Right atrium auricular region (tissue), 2 donors: Measurements from ENCODE around the gene MRPL58. TPM values are rescaled to one million over a fixed set of nuclear protein-coding genes. Genes with fewer than 3 reads are reported as not detected.
"Not testable (repeated sequence)": the region's sequence is repeated elsewhere in the genome, so short reads cannot be mapped to it uniquely, and the experiment has no call there.

Source experiments
- DNase-seq: peaks from one replicate; pipeline ENCODE4 v3.0.0-alpha.2; 2019; ENCODE audit warnings: low spot score
- H3K27ac ChIP-seq, 2 donors: fragments of 200-600 bp; sonication (generic); 1 replicate in 1 of 2; 2 replicates in 1 of 2; pipeline ENCODE4 v1.5.1; 2016 to 2019
- H3K27me3 ChIP-seq, 2 donors: fragments of 200-600 bp; sonication (generic); one replicate each; pipeline versions ENCODE4 v1.5.1 to v1.6.0; 2017 to 2019
- H3K36me3 ChIP-seq: fragments of 200-600 bp; sonication (generic); one replicate; pipeline ENCODE4 v1.5.1; 2016
- H3K4me1 ChIP-seq, 2 donors: fragments of 200-600 bp; sonication (generic); one replicate each; pipeline versions ENCODE4 v1.5.1 to v1.6.0; 2017 to 2019
- H3K4me3 ChIP-seq, 2 donors: fragments of 200-600 bp; sonication (generic); 1 replicate in 1 of 2; 2 replicates in 1 of 2; pipeline ENCODE4 v1.5.1; 2017 to 2019; ENCODE audit warnings: mild to moderate bottlenecking in 1 of 2, moderate library complexity in 1 of 2
- H3K9me3 ChIP-seq, 2 donors: fragments of 200-600 bp; sonication (generic); one replicate each; pipeline ENCODE4 v1.5.1; 2019
- total RNA-seq, 2 donors: library from RNA; depleted of rRNA; stranded (reverse); fragments of >200 nt; gene quantifications; one replicate each; pipeline ENCODE4 v1.1.0, GENCODE V29; 2016
- TF ChIP-seq, protein P1 (sequence below), 2 donors: fragments of 200-600 bp; sonication (generic); IDR thresholded peaks; one replicate each; pipeline ENCODE4 v1.5.1; 2019; ENCODE audit warnings: antibody characterized with exemption in 2 of 2

The MRPL58 gene
- 100 to 1,000 TPM in 1 of 2 donors, 10 to 100 TPM in 1; 44.8 to 104 TPM for total RNA-seq

- Histone ChIP-seq H3K4me1 (peaks cover 0 to 27% of the 10 kb centered on the region in 2 donors), H3K27me3 (no peaks in the 10 kb centered on the region), H3K9me3 (no peaks in the 10 kb centered on the region), H3K27ac (peak within 1 kb of the TSS; percentile 83 to 88), H3K4me3 (peak within 1 kb of the TSS; percentile 76 to 80), H3K36me3 (no peaks in the 10 kb centered on the region)
- TF ChIP-seq, protein P1, sequence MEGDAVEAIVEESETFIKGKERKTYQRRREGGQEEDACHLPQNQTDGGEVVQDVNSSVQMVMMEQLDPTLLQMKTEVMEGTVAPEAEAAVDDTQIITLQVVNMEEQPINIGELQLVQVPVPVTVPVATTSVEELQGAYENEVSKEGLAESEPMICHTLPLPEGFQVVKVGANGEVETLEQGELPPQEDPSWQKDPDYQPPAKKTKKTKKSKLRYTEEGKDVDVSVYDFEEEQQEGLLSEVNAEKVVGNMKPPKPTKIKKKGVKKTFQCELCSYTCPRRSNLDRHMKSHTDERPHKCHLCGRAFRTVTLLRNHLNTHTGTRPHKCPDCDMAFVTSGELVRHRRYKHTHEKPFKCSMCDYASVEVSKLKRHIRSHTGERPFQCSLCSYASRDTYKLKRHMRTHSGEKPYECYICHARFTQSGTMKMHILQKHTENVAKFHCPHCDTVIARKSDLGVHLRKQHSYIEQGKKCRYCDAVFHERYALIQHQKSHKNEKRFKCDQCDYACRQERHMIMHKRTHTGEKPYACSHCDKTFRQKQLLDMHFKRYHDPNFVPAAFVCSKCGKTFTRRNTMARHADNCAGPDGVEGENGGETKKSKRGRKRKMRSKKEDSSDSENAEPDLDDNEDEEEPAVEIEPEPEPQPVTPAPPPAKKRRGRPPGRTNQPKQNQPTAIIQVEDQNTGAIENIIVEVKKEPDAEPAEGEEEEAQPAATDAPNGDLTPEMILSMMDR (IDR thresholded peaks at IDR 0.05) = peak; percentile 56 to 66
- DNase-seq = peak; percentile 81
These were observed at the start of gene MRPL58 for GRCh38 chr17:75012346-75013091. TSS of gene MRPL58 (plus strand) at chr17:75012670. CDS start at chr17:75012687, 17 bp downstream.

- H3K27me3 ChIP-seq = no peaks in the 10 kb centered on the region
- no peaks in the 10 kb centered on the region for H3K4me1 ChIP-seq
- no peak overlapping the region for H3K27ac ChIP-seq
- no peak for DNase-seq
- TF ChIP-seq, protein P1 (IDR thresholded peaks at IDR 0.05) = no peak
- H3K36me3 ChIP-seq = no peaks in the 10 kb centered on the region
- H3K4me3 ChIP-seq = no peak overlapping the region
- H3K9me3 ChIP-seq = no peaks in the 10 kb centered on the region
These were observed 48.8 kb upstream of the MRPL58 start for GRCh38 chr17:74963656-74964055.

DNA sequence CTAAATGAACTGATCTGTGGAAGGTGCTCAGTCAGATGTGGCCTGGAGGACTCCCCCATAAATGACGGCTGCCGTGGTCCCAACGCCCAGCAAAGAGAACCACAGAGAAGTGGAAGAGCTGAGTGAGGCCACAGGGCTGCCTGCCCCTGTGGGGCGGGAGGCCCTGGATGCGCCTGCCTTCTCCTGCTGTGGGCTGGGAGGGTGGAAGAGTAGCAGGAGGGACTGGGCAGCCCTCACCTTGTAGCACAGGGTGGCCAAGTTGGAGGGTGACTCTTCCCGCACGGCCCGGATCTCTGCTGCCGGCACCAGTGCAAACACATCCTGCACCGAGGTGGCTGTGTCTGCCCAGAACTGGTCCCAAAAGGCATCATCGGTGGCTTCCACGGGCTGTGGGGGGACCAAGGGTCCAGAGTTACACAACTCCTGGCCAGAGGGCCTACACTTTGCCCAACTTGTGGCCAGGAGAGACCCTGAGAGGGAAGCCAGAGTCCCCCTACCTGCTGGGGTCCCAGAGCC is 48.2 kb upstream of the MRPL58 start:
- DNase-seq = no peak
- Histone ChIP-seq H3K27me3 (no peaks in the 10 kb centered on the region), H3K4me3 (no peak overlapping the region), H3K4me1 (no peaks in the 10 kb centered on the region), H3K27ac (no peak overlapping the region), H3K36me3 (no peaks in the 10 kb centered on the region), H3K9me3 (no peaks in the 10 kb centered on the region)
- TF ChIP-seq, protein P1 (IDR thresholded peaks at IDR 0.05) = no peak

DNA sequence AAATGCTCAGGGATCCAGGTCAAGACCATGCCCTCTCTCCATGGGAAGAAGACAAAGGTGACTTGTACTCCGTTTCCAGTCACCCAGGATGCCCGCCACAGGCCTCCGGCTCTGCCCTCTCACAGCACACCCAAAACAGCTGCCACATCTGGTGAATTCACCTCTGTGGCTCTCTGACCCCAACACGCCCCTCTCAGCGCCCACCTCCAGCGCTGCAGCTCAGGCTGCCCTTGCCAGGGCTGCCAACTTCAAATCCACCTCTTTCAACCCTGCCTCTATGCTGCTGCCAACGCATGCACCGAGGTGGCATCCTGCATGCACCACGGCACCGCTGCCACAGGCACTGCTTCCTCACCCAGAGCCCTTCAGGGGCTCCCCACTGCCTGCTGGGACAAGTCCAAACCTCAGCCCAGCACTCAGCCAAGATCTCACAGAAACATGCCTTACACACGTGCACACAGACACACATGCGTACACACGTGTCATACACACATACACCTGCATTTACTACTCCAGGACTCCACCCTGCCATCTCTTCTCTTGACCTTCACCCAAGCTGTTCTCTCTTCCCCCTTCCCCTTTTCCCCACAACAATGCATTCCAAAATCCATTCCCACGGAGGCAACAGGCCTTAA is 47.4 kb upstream of the MRPL58 start:
- Histone ChIP-seq H3K4me3 (no peak overlapping the region), H3K4me1 (no peaks in the 10 kb centered on the region), H3K36me3 (no peaks in the 10 kb centered on the region), H3K27ac (no peak overlapping the region), H3K9me3 (no peaks in the 10 kb centered on the region), H3K27me3 (no peaks in the 10 kb centered on the region)
- no peak for DNase-seq
- TF ChIP-seq, protein P1 (IDR thresholded peaks at IDR 0.05) = no peak

DNA sequence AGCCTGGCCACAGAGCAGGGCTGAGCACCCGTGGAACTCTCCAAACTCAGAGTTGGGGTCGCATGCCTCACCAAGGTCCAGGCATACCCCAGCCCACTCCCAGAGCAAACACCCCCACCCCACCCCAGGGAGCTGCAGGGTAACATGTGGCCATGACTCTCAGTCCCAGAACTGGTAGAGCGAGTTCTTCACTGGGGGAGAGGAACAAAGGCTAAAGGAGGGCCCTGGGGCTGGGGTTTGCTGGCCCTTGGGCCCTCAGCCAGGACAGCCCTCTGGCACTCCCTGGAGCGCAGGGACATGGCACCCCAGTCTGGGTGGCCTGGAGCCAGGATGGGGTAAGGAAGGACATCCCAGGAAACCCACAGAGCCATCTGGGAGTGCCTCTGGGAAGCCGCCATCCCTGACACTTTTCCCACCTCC is 44.1 kb upstream of the MRPL58 start:
- H3K36me3 ChIP-seq = no peaks in the 10 kb centered on the region
- DNase-seq = no peak
- H3K9me3 ChIP-seq = no peaks in the 10 kb centered on the region
- H3K27me3 ChIP-seq = no peaks in the 10 kb centered on the region
- H3K4me3 ChIP-seq = no peak overlapping the region
- no peak overlapping the region for H3K27ac ChIP-seq
- TF ChIP-seq, protein P1 (IDR thresholded peaks at IDR 0.05) = no peak
- peaks cover 0 to 18% of the 10 kb centered on the region in 2 donors for H3K4me1 ChIP-seq

DNA sequence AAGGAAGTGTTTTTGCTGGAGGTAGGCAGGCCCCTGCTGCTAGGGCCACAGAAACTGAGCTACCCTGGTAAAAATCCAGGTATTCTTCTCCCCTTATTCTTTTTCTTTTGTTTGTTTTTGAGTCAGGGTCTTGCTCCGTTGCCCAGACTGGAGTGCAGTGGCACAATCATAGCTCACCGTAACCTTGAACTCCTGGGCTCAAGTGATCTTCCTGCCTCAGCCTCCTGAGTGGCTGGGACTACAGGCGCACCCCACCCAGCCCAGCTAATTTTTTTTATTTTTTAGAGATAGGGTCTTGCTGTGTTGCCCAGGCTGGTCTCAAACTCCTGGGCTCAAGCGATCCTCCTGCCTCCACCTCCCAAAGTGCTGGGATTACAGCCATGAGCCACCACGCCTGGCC is 43.0 kb upstream of the MRPL58 start:
- not testable (repeated sequence) for H3K27me3 ChIP-seq, H3K27ac ChIP-seq, H3K9me3 ChIP-seq, H3K36me3 ChIP-seq, H3K4me3 ChIP-seq, DNase-seq
- peaks cover 0 to 18% of the 10 kb centered on the region in 2 donors for H3K4me1 ChIP-seq
